GM08714 (cell line): ENCODE measurements around the gene PRKACG.

Experiments used
- H3K4me3 ChIP-seq: fragments of 200-500 bp; sonication (Bioruptor generic); 2 replicates; pipeline ENCODE4 v1.5.1; 2014; ENCODE audit warnings: mild to moderate bottlenecking, low read length, inconsistent platforms
- ZNF274 ChIP-seq: IDR thresholded peaks from 2 replicates; pipeline ENCODE4 v1.6.1; 2012; ENCODE audit warnings: mild to moderate bottlenecking, low read depth, low read length

Gene PRKACG

DNA sequence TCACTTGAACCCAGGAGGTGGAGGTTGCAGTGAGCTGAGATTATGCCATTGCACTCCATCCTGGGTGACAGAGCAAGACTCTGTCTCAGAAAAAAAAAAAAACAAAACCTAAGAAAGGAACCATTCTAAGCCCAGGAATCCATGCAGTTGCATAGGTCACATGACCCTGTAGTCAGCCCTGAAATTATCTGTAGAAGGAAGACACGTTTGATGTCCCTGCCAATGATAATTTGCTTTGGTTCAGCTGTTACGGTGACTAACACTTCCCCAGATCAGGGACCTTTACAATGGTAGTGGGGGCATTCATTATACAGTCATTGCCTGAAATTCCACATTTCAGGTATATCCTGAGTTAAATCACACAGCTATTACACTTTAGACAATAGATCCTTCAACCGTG lies 50.5 kb downstream of the PRKACG start:
- no peak overlapping the region for H3K4me3 ChIP-seq
- TF ChIP-seq ZNF274 = no peak
